Loucy (cell line): Measurements from ENCODE around the gene TRIM2.

ENCODE experiments used
- H2AFZ ChIP-seq: fragments of 200-600 bp; sonication (generic); 2 replicates; pipeline ENCODE4 v1.6.0; 2016; ENCODE audit warnings: antibody characterized with exemption, mild to moderate bottlenecking, low read length, moderate library complexity
- H3F3A ChIP-seq: fragments of 200-600 bp; 2 replicates; pipeline ENCODE4 v1.6.0; 2016; ENCODE audit warnings: antibody characterized with exemption, low read depth, mild to moderate bottlenecking
- H3K27me3 ChIP-seq: fragments of 200-600 bp; sonication (generic); 2 replicates; pipeline ENCODE4 v1.6.1; 2014; ENCODE audit warnings: low read length, mild to moderate bottlenecking; ENCODE audit not compliant: insufficient read depth, poor library complexity, severe bottlenecking
- H3K36me3 ChIP-seq: fragments of 200-600 bp; sonication (generic); 2 replicates; pipeline ENCODE4 v1.6.1; 2016; ENCODE audit warnings: low read length; ENCODE audit not compliant: insufficient read depth
- H3K4me1 ChIP-seq: fragments of 200-600 bp; sonication (generic); 2 replicates; pipeline ENCODE4 v1.5.1; 2014; ENCODE audit warnings: low read length, mild to moderate bottlenecking; ENCODE audit not compliant: insufficient read depth, poor library complexity, severe bottlenecking
- H3K4me2 ChIP-seq: fragments of 200-600 bp; sonication (generic); 2 replicates; pipeline ENCODE4 v1.6.0; 2014; ENCODE audit warnings: antibody characterized with exemption, low read length, low read depth, mild to moderate bottlenecking; ENCODE audit not compliant: poor library complexity, severe bottlenecking
- H3K4me3 ChIP-seq: fragments of 200-600 bp; sonication (generic); 2 replicates; pipeline ENCODE4 v1.5.1; 2014; ENCODE audit warnings: low read length, mild to moderate bottlenecking, mixed read lengths; ENCODE audit not compliant: poor library complexity, severe bottlenecking
- H3K79me2 ChIP-seq: fragments of 200-600 bp; sonication (generic); 2 replicates; pipeline ENCODE4 v1.6.1; 2014; ENCODE audit warnings: low read length; ENCODE audit not compliant: insufficient read depth
- H3K9ac ChIP-seq: fragments of 200-600 bp; sonication (generic); 2 replicates; pipeline ENCODE4 v1.6.0; 2014; ENCODE audit warnings: mild to moderate bottlenecking, low read depth, low read length, moderate library complexity; ENCODE audit not compliant: poor library complexity, severe bottlenecking
- H3K9me2 ChIP-seq: fragments of 200-600 bp; sonication (generic); replicated peaks from 2 replicates; pipeline ENCODE4 v1.6.1; 2016; ENCODE audit warnings: low read depth, low read length, mixed read lengths
- H3K9me3 ChIP-seq: fragments of 200-600 bp; sonication (generic); 2 replicates; pipeline ENCODE4 v1.6.1; 2014; ENCODE audit warnings: mild to moderate bottlenecking, antibody characterized with exemption, low read length, low read depth; ENCODE audit not compliant: insufficient read depth
- H4K20me1 ChIP-seq: fragments of 200-600 bp; sonication (generic); 2 replicates; pipeline ENCODE4 v1.6.0; 2014; ENCODE audit warnings: antibody characterized with exemption, low read length, mild to moderate bottlenecking; ENCODE audit not compliant: insufficient read depth, poor library complexity, severe bottlenecking
- EZH2phosphoT487 ChIP-seq: fragments of 200-600 bp; IDR thresholded peaks from 2 replicates; pipeline ENCODE4 v1.6.1; 2018; ENCODE audit warnings: antibody characterized with exemption, mild to moderate bottlenecking, moderate library complexity, borderline replicate concordance
- TF ChIP-seq, protein P1 (sequence below): fragments of 200-600 bp; sonication (generic); conservative IDR thresholded peaks from 2 replicates; pipeline ENCODE4 v1.5.1; 2014; ENCODE audit warnings: mild to moderate bottlenecking, antibody characterized with exemption, low read length

TRIM2 gene

GRCh38 chr4:153210727-153211126 lies 6.5 kb downstream of the TRIM2 start:
- Histone ChIP-seq H2AFZ (no peak overlapping the region), H3K27me3 (no peaks in the 10 kb centered on the region), H3K4me1 (peaks cover 4% of the 10 kb centered on the region), H3K9ac (no peak overlapping the region), H3K79me2 (no peaks in the 10 kb centered on the region), H3F3A (no peaks in the 10 kb centered on the region), H3K36me3 (no peaks in the 10 kb centered on the region), H3K9me2 (no peaks in the 10 kb centered on the region), H4K20me1 (no peaks in the 10 kb centered on the region), H3K9me3 (no peaks in the 10 kb centered on the region), H3K4me3 (no peak overlapping the region), H3K4me2 (no peak overlapping the region)
- no peak for TF ChIP-seq EZH2phosphoT487
- TF ChIP-seq, protein P1, sequence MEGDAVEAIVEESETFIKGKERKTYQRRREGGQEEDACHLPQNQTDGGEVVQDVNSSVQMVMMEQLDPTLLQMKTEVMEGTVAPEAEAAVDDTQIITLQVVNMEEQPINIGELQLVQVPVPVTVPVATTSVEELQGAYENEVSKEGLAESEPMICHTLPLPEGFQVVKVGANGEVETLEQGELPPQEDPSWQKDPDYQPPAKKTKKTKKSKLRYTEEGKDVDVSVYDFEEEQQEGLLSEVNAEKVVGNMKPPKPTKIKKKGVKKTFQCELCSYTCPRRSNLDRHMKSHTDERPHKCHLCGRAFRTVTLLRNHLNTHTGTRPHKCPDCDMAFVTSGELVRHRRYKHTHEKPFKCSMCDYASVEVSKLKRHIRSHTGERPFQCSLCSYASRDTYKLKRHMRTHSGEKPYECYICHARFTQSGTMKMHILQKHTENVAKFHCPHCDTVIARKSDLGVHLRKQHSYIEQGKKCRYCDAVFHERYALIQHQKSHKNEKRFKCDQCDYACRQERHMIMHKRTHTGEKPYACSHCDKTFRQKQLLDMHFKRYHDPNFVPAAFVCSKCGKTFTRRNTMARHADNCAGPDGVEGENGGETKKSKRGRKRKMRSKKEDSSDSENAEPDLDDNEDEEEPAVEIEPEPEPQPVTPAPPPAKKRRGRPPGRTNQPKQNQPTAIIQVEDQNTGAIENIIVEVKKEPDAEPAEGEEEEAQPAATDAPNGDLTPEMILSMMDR = no peak

DNA sequence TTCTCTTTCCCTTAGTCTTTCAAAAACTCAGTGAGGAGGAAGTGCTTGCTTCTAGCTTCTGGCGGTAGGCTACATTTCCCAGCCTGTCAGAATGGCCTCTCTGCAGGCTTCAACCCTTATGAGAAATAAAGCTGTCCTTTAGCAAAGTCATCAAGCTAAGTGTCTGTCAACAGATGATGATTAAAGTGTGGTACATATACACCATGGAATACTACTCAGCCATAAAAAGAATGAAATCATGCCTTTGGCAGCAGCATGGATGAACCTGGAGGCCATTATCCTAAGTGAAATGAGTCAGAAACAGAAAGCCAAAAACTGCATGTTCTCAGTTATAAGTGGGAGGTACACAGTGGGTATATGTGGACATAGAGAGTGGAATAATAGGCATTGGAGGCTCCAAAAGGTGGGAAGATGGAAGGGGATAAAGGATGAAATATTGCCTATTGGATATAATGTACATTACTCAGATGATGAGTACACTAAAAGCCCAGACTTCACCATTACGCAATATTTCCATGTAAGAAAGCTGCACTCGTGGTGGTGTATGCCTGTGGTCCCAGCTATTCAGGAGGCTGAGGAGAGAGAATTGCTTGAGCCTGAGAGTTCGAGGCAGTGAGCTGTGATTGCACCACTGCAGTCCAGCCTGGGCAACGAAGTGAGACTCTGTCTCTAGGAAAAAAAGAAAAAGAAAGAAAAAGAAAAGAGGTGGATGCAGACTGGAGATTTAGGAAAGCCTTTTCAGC lies 7.9 kb downstream of the TRIM2 start:
- TF ChIP-seq EZH2phosphoT487 = no peak
- TF ChIP-seq, protein P1 = no peak
- Histone ChIP-seq H3K36me3 (no peaks in the 10 kb centered on the region), H3K9me3 (no peaks in the 10 kb centered on the region), H3K9ac (no peak overlapping the region), H2AFZ (no peak overlapping the region), H3K27me3 (no peaks in the 10 kb centered on the region), H3K4me3 (no peak overlapping the region), H3K79me2 (no peaks in the 10 kb centered on the region), H3K9me2 (no peaks in the 10 kb centered on the region), H3F3A (no peaks in the 10 kb centered on the region), H3K4me1 (peaks cover 9% of the 10 kb centered on the region), H3K4me2 (no peak overlapping the region), H4K20me1 (no peaks in the 10 kb centered on the region)

DNA sequence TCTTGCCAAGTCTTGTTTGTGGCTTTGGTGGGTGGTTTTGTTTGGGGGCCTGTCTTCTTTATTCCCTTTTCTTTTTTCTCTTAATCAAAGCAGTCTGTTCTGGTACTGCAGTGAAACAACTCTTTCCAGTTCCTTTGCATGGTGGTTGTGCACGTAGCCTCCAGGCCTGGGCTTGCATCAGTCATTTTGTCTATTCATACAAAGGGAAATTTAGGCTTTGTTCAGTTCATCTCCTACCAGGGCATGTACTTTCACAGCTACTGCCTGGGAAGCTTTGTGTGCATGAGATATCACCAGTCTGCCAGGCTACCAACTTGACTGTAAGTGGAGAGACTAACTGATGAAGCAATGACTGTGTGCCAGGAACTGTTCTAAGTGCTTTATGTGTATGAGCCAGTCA lies 8.5 kb downstream of the TRIM2 start:
- Histone ChIP-seq H2AFZ (no peak overlapping the region), H3K4me3 (no peak overlapping the region), H3K79me2 (no peaks in the 10 kb centered on the region), H4K20me1 (no peaks in the 10 kb centered on the region), H3K4me1 (peaks cover 15% of the 10 kb centered on the region), H3K9ac (no peak overlapping the region), H3K4me2 (no peak overlapping the region), H3K36me3 (no peaks in the 10 kb centered on the region), H3F3A (no peaks in the 10 kb centered on the region), H3K9me2 (no peaks in the 10 kb centered on the region), H3K9me3 (no peaks in the 10 kb centered on the region), H3K27me3 (no peaks in the 10 kb centered on the region)
- TF ChIP-seq EZH2phosphoT487 = no peak
- TF ChIP-seq, protein P1 = no peak
